Measurements from ENCODE around the gene TNNT3. TPM values are rescaled to one million over a fixed set of nuclear protein-coding genes. Genes with fewer than 3 reads are reported as not detected.

TNNT3 gene
- total RNA-seq, 2 donors from 2014 or later: 1.6 TPM; not detected in 1

DNA sequence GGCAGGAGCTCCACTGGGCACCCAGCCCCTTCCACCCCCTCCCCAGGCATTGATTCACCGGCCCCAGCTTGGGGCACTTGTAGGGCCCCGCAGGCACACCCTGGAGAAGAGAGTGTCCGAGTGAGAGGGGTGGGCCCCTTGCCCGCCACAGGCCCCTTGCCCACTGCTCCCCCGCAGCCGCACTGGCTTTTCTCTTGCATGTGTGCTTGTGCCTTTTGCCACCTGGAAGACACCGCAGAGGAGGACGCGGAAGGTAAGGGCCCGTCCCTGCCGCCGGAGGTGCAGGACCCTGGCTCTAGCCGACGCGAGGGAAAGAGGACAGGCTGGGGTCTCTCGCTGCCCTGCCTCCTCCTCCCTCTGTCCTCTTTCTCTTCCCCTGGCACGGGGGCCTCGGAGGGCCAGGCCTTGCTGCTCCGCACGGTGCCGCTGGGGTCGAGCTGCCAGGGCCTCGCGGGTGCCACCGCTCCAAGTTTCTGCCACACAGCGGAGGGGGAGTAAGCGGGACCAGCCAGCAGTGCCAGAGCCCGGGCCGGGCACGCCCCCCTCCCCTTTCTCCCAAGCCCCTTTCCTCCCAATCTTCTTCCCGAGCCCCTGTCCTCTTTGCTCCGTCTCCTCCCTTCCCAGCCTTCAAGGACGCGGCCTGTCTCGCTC lies 9.5 kb downstream of the TNNT3 start:
- Histone ChIP-seq H3K4me3 (no peak overlapping the region), H3K36me3 (replicated peaks in 1 of 2; ENCODE audit: insufficient read depth in 1 of 2, low read depth in 2 of 2) (no peaks in the 10 kb centered on the region), H3K9me3 (no peaks in the 10 kb centered on the region), H3K4me1 (no peaks in the 10 kb centered on the region), H3K27me3 (no peaks in the 10 kb centered on the region), H3K27ac (no peak overlapping the region)
- ATAC-seq (no peak), DNase-seq (no peak)
- 87 to 88% methylated on average over 14 to 32 of the region's 35 CpGs for WGBS, 2 donors
- no peak for TF ChIP-seq POLR2A (IDR thresholded peaks at IDR 0.05)
- TF ChIP-seq CTCF (IDR thresholded peaks at IDR 0.05): no peak
- intact Hi-C loops (cut with DNase I): loop anchor here (5.0 kb wide), 1 partner anchor 42 kb away; no protein-coding TSS in a partner anchor

DNA sequence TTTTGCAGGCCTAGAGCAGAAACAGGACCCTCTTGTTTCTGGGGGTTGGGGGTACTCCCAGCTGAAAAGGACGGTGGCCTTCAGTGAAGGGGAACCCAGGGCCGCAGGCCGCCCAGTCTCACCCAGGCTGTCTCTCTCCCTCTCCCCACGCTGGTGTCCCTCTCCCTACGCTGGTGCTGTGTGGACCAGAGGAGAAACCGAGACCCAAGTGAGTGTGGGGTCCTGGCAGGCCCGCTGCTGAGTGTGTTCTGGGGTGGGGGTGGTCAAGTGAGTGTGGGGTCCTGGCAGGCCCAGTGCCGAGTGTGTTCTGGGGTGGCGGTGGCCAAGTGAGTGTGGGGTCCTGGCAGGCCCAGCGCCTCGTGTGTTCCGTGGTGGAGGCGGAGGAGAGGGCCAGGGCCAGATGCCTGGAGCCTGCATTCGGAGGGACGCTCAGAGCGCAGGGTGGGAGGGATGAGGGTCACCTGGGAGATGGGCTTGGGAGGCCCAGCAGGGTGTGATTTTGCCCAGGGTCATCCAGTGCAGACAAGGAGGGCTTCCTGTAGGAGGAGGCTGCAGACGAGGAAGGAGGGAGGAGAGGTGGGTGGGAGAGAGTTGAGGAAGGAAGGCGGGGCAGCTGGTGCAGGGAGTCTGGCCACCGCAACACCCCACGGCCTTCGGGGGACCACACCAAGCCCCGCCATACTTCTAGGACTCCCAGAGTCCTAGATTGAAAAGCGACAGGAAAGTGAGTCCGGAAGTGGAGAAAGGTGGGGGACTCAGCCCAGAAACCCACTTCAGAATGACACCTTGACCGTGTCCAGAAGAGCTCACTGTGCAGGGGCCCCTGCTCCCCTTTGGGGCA lies 10.3 kb downstream of the TNNT3 start:
- H3K27ac ChIP-seq: no peak overlapping the region
- no peaks in the 10 kb centered on the region for H3K36me3 ChIP-seq (replicated peaks in 1 of 2; ENCODE audit: insufficient read depth in 1 of 2, low read depth in 2 of 2)
- H3K4me3 ChIP-seq: no peak overlapping the region
- DNase-seq (peak in 1 of 4 donors; percentile 5), ATAC-seq (no peak)
- no peaks in the 10 kb centered on the region for H3K4me1 ChIP-seq
- intact Hi-C loops (cut with DNase I): loop anchor here (5.0 kb wide), 1 partner anchor 43 kb away; no protein-coding TSS in a partner anchor
- no peaks in the 10 kb centered on the region for H3K9me3 ChIP-seq
- no peak for TF ChIP-seq CTCF (IDR thresholded peaks at IDR 0.05)
- no peaks in the 10 kb centered on the region for H3K27me3 ChIP-seq
- WGBS, 2 donors: 84 to 86% methylated on average over 23 to 24 of the region's 25 CpGs

- no peaks in the 10 kb centered on the region for H3K36me3 ChIP-seq (replicated peaks in 1 of 2; ENCODE audit: insufficient read depth in 1 of 2, low read depth in 2 of 2)
- H3K4me1 ChIP-seq: no peaks in the 10 kb centered on the region
- no peak for TF ChIP-seq CTCF (IDR thresholded peaks at IDR 0.05)
- TF ChIP-seq POLR2A (IDR thresholded peaks at IDR 0.05): no peak
- 80% methylated on average over 9 of the region's 9 CpGs for WGBS, 2 donors
- DNase-seq: peak in 1 of 4 donors; percentile 7
- no peaks in the 10 kb centered on the region for H3K9me3 ChIP-seq
- H3K27me3 ChIP-seq: no peaks in the 10 kb centered on the region
- intact Hi-C loops (cut with DNase I): no loop called here
- no peak overlapping the region for H3K4me3 ChIP-seq
- H3K27ac ChIP-seq: no peak overlapping the region
- no peak for ATAC-seq
Observed at GRCh38 chr11:1930462-1930830, 10.9 kb downstream of the TNNT3 start.

GRCh38 chr11:1931341-1932104 lies 12.0 kb downstream of the TNNT3 start:
- WGBS, 2 donors: 45 to 56% methylated on average over 18 of the region's 18 CpGs
- intact Hi-C loops (cut with DNase I): no loop called here
- no peaks in the 10 kb centered on the region for H3K9me3 ChIP-seq

More at GRCh38 chr11:1931341-1932104, 12.0 kb downstream of the TNNT3 start:
- ATAC-seq (no peak), DNase-seq (peak in 2 of 4 donors; percentile 17 to 23)
- TF ChIP-seq POLR2A (IDR thresholded peaks at IDR 0.05) (no peak), CTCF (IDR thresholded peaks at IDR 0.05) (no peak)
- Histone ChIP-seq H3K27ac (no peak overlapping the region), H3K27me3 (no peaks in the 10 kb centered on the region), H3K4me3 (no peak overlapping the region), H3K36me3 (replicated peaks in 1 of 2; ENCODE audit: insufficient read depth in 1 of 2, low read depth in 2 of 2) (no peaks in the 10 kb centered on the region), H3K4me1 (no peaks in the 10 kb centered on the region)

Data from body of pancreas (tissue), 4 donors.